Left kidney (tissue), 2 donors: ENCODE results near the gene ASCL1. TPM values are rescaled to one million over a fixed set of nuclear protein-coding genes. Genes with fewer than 3 reads are reported as not detected.

ENCODE experiments used
- DNase-seq: peaks from one replicate; pipeline ENCODE4 v3.0.0-alpha.2; 2013
- polyA plus RNA-seq: library from polyadenylated mRNA; unstranded; fragments of 120-200 nt; gene quantifications from one replicate; pipeline ENCODE4 v1.2.1, GENCODE V29; 2013; ENCODE audit not compliant: insufficient read length

Gene ASCL1
- polyA plus RNA-seq, 1 donor = 0.08 TPM

- DNase-seq = no peak
These were observed 20.7 kb downstream of the ASCL1 start for GRCh38 chr12:102977945-102978706.

- DNase-seq = no peak
These were observed 22.9 kb downstream of the ASCL1 start for GRCh38 chr12:102980350-102980749.

- no peak for DNase-seq
These were observed 32.9 kb downstream of the ASCL1 start for GRCh38 chr12:102990419-102990818.

GRCh38 chr12:102992297-102992696, 34.8 kb downstream of the ASCL1 start:
- peak; percentile 0 for DNase-seq

- no peak for DNase-seq
These were observed 35.2 kb downstream of the ASCL1 start for GRCh38 chr12:102992720-102993119.

- no peak for DNase-seq
These were observed 36.1 kb downstream of the ASCL1 start for GRCh38 chr12:102993537-102993936.

GRCh38 chr12:102995372-102995771, 37.9 kb downstream of the ASCL1 start:
- no peak for DNase-seq

Other genes starting within 250 kb of the ASCL1 start
- gene PAH, start 40.4 kb upstream of the ASCL1 start, polyA plus RNA-seq = 133 TPM